Measurements from ENCODE around the gene MELTF.

Gene MELTF

DNA sequence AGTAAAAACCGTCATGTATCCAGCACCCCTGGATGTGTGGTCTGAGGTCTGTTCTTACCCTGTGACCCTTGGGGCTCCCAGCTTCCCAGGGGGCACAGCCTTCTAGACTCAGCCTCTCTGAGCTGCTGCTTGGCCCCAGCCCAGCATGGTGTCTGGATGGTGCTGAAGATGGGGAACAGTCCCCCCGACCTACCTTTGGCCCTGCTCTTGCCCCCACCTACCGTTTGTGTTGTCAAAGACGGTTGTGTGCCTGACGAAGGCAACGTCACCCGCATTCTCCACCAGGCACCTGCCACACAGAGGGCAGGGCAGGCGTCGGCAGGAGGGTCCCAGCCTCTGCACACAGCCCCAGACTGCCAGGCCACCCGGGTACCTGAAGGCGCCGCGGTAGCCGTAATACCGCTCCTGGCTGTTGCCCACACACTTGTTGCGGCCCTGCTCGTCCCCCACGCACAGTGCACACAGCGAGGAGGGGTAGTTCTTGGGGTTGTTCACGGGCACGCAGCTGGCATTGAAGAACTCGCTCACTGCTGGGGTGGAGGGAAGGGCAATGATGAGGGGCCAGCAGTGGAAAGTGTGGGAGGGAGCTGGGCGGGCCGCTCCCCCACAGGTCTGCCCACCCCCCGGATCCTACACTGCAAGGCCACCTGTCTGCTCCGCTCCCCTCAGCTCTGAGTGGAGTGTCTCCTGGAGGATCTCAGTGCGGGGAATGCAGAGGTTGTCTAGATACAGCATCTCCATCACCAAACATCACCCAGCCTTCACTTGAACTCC, 21.0 kb downstream of the MELTF start:
- no peak for DNase-seq

DNA sequence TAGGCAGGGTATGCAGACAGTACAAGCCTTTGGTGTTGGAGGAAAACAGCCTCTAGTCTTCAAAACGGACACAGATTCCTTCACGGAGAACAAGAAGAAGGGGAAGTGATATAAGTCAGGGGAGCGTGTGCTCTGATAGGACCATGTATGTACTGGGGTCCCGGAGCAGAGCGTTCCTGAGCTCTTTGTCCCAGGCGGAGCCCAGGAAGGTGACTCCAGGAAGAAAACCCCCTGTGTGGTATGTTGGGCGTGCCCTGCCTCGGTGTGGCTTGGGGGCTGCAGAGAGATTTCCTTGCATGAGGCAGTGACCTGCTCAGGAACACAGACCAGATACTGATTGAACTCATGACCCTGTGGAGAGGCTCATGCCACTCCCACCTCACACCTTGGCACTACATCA, 21.7 kb downstream of the MELTF start:
- no peak for DNase-seq

DNA sequence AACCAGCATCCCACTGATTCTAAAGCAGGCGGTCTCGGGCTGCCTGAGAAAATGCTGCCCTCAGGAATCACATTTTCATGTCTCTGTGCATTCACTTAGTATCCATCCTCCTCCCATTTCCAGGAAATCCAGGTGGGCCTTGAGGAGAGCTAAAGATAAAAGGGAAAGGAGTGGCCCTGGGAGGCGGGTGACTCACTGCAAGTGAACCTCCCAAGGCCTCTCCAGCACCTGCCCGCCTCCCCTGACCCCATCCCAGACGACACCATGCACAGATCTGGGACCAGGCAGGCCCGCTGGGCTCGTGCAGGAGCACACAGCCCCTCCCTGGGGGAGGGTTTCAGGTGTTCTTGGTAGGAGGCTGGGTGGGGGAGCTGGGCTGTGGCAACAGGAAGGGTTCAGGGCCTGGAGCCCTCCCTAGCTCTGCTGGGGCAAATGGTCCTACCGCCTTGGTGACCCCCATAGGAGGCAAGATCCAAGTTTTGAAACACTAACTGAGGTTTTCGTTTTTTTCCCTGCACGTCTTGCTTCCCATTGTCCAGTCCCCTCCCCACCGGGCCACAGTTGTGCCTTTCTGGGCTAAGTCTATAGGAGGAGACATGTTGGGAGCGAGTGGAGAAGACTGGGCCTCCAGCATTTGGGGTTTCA, 22.2 kb downstream of the MELTF start:
- DNase-seq: no peak

DNA sequence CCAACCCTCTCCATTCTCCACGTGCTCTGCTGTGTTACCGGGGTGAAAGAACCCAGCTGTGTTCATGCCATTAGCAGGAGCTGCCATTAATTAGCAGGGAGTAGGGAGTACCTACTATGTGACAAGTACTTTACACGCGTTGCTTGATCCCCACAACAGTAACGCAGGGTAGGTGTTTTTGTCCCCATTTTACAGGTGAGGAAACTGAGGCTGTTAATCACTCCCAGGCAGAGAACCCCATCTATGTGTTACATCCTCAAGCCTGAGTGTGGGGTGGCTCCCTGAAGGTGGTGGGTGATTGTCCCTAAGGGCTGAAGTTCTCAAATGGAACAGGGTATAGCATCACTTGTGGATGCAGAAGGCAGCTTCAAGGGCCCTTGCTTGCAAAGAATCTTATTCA, 22.8 kb downstream of the MELTF start:
- DNase-seq: no peak

DNA sequence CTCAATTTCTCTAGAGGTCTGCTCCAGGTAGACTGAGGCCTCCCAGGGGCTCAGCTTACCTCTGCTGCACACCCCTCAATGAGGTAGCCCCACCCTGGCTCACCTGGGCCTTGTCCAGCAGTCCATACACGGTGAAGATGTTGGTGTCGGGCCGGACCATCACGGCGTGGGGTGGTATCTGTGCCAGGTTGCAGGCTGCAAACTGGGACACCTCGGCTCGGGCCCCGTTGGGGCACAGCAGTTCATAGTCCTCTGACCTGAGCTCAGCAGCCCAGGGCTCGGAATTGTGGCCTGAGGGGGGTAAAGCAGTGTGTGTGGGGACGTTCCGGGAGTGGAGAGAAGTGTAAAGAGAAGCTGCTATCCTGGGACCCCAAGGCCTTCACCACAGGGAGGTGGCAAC, 23.2 kb downstream of the MELTF start:
- no peak for DNase-seq

DNA sequence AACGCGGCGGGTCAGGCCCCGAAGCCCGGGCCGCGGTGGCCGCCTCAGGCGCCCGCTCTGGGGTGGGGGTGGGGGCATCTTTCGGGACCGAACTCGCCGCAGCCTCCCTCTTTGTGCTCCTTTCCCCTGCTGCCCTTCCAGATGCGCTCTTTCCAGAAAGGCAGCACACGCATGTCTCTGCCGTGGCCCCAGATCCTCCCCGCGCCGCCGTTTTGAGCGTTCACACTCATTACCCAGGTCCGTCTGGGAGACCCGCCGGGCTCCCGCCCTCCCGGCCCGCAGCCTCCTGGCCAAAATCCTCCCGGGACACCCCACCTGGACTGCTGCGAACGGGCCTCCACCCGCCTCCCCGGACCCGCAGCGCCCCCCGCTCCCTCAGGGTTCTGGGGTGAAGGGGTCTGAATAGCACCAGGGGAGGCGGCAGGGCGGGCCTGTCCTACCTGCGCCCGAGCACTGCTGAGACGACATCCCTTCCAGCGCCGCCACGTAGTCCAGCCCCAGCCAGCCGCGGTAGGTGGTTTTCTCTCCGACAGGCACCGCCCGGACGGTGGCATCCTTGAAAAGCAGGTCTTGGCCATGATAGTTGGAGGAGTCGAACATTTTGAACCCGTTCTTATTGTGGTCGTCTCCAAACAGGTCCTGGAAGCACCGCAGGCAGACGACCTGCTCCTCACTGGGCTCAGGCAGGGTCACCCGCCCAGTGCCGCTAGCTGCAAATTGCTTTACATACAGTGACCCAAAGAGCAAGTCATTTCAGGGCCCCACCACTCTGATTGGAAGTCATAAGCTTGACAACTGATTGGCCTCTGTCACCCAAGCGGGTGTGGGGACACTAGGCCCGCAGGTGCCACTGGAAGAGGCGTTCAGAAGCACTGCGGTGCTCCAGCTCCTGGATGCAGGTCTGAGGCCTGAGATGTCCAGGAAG, 25.9 kb downstream of the MELTF start:
- no peak for DNase-seq

DNA sequence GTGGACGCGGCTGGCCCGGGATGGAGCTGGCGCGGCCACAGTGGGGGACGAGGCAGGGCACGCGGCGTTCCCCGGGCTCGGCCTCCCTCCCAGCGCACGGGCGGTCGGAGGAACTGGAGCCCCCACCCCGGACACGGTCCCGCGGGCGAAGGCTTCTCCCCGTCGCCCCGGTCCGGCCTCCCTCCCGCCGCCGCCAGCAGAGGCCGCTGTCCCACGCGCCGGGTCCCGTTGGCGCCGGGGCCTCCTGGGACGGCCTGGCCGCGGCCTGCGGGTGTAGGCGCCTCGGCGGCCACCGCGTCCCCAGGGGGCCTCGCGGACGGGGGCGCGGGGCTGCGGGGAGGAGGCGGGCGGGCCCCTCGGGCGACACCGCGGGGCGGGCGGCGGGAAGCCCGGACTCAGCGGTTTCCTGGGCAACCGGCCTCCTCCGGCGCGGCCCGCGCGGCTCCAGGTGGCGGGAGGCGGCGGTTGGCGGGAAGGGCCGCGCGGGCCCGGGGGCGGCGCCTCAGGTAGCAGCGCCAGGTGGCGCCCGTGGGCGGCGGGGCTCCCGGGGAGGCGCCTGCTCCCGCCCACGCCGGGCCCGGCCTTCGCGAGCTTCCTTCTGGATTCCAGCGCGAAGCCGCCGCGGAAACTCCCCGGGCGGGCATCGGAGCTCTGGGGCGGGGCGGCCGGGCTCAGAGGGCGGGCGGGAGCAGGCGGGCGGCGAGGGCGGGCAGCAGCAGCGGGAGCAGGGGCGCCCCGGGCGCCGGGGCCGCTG, 26.7 kb downstream of the MELTF start:
- peak; percentile 39 to 59 for DNase-seq

DNA sequence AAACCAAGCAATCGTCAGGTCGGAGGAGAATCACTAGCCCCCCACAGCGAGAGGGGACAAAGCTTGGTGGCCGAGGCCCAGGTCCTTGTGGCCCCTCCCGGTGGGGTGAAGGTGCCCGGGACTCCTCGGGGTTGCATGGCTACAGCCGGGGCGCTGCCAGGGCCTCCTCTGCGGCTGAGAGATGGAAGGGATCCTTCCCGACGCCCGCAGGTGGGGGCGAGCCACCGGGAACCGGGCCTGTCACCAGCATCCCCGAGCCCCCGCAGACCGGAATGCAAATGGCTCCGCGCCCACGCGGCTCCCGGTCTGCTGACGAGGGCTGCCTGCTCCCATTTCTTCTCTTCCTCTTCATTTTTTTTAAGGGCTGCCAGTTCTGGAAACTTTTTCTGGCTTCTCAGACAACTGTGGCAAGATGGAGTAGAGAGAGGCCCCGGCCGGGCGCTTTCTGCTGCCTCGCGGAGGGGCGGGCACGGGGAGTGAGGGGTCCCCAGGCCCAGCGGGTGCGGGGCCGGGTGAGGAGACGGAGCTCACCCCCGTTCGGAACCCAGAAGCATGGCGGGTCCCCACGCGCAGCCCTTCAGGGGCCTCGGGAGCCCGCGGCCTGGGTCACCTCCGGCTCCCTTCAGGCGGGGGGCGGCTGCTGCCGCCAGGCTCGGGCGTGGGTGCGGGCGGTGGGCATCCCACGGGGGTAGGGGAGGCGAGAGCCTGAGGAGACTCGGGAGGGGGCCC, 27.5 kb downstream of the MELTF start:
- DNase-seq: peak; percentile 16 to 21

DNA sequence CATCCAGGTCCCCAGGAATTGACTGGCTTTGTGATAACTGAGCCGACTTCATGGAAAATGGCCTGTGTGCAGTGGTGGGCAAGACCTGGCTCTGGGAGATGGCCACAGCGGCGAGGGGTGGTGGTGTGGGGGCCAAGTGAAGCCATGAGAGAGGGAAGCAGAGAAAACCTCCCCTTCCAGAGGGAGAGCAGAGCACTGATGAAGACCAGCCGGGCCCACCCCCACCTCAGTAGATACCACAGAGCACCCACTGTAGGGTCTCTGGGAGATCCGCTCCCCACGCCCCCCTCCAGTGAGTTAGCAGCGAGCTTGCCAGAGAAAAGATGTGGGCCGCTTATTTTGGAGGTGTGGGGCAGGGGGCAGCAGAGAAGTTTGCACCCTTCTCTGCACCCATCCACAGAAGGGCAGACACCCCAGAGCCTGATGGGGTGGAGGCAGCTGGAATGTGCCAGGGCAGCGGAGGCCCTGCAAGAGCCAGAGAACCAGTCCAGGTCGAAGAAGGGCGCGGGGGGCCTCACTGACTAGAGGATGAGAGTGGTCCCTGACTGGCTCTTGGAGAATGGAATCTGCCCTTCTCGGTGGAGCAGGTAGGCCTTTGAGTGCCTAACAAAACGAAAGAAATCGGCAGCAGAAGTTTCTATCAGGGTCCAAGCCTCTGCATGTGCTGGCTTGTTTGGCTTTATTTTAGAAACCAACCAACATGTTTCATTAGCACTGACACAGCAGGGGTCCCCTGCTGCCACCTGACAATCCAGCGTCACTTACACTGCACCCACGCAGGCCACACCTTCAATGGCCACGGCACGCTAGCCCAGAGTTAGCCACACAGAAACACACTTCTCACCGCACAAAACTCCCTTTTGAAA, 28.3 kb downstream of the MELTF start:
- DNase-seq: no peak

DNA sequence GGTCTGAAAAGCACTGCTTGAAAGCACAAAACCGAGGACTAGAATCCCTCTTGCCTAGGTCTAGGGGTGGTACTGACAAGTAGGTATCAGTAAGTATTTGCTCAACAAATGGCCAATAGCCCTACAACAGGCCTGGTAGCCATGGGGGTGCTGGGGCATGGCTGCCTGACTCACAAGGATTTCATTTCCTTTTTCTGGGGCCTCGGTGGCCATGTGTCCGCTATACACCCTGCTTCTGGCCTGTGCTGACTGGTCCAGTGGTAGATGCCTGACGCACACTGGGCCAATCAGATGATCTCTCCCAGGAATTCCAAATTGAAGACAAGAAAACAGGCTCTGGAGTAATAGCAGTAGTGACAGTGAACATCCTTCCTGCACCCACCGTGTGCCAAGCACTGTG, 29.4 kb downstream of the MELTF start:
- no peak for DNase-seq

DNA sequence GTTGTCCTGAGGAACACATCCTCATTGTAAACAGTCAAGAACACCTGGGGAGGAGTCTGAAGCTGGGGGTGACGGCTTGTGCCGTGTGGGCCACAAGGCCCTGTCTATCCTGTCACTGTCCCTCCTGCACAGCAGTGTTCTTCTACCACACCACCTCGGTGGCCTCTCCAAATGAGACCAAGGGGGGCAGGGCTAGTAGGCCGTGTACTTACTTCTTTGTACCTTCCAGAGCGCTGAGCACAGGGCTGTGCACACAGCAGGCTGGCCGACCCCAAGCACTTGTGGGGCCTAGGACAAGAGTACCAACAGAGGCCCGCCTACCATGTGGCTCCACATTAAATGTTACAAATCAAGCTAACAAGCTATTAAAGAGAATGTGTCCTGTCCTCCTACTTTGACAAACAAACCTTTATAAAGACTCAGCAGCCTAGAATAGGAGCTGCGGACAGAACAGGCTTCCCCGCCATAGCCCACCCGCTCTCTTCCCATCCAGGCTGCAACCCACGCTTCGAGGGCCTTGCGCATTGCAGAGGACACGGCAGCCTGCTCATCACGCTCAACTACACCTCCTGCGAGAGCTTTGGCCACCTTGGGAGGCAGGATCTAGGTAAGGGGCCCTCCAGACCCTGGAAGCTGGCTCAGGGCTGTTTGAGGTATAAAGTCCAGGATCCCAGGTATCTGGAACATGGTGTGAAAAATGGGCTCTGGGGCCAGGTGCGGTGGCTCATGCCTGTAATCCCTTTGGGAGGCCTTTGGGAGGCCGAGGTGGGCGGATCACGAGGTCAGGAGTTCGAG, 30.5 kb downstream of the MELTF start:
- DNase-seq: no peak

DNA sequence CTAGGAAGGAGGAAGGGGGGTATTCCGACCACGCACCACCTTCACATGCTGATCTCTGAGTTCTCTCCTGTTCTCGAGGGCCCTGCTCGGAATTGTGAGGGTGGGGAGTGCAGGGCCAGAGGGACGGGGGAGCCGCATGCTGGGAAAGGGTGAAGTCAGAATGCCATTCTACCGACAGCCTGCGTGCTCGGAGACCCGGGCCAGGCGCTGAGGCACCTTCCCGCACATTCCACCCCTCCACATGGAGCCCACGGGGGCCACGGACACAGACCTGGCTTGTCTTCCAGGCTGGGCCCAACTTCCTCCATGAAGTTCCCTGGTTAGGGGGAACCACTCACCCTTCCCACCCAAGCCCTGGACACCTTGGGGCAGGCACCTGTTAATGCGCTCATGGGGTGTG, 32.3 kb downstream of the MELTF start:
- no peak for DNase-seq

DNA sequence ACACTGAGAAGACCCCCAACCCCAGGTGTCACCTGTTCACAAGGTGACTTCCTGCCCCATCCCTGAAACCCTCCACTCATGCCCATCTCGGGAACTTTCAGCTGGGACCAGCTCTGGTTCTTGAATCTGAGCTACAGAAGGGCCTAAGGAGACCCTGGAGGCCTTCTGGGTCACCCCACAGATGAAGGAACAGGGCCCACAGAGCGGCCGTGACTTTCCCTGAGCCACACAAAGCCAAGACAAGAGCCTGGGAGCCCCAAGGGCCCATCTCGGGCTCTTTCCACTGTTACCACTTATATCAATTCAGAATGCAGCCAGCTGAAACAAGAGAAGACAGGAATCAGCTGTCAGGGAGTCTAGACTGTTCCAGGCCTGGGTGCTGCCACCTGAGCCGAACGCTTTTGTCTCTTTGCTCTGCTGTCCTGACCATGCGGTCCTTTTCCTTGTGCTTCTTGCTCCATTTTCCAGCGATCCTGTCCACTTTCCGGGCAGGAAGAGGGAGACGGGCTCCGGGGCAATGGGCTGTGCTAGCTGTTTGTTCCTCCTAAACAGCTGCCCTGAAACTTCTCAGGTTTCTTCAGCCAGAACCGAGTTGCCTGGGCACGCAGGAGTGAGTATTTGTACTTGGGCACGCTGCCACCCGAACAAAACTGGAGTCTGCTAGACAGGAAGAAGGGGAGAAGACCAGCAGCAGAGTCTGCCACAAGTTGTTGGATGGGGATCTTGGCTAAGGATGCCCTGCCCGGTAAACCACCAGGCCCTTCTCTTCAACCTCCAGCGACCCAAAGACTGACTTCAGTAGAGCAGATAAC, 33.0 kb downstream of the MELTF start:
- no peak for DNase-seq

DNA sequence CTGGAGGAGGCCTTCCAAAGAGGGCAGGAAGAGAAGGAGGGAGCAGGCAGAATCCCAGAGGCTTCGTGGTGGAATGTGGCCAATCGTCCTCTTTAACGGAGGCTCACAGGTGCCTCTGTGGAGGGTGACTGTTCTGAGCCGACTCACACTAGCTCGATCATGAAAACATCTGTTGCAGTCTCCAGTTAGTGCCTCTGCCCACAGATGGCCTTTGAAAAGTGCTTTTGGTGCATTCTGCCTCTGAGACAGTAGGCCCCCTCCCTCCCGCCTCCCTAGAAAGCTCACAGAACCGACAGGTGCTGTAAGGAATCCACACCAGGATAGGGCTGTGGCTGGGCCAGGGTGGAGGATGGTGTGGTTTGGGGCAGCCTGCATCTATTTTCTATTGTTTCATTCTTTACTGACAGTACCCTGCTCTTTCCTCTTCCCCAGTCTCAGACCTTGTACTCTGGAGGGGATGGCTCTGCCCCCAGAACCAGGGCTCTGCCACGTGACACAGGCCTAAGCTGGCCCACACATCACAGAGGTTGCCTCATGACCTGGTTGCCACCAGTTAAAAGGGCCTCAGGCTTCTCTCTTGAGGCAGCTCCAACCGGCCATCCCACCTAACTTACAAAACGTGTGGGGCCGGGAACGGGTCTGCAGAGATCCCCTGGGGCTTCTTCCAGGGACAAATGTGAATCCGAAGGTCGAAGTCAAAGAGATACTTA, 33.8 kb downstream of the MELTF start:
- peak in 1 of 2 donors; percentile 36 for DNase-seq

DNA sequence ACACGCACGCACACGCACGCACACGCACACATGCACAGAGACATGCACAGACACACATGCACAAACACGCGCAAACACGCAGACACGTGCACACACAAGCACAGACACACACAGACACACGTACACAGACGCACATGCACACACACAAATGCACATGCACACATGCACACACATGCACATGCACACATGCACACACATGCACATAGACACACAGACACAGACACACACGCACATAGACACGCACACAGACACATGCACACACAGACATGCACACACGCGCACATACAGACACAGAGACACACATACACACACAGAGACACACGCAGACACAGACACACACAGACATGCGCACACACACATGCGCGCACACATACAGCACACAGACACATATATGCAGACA, 34.6 kb downstream of the MELTF start:
- no peak for DNase-seq

DNA sequence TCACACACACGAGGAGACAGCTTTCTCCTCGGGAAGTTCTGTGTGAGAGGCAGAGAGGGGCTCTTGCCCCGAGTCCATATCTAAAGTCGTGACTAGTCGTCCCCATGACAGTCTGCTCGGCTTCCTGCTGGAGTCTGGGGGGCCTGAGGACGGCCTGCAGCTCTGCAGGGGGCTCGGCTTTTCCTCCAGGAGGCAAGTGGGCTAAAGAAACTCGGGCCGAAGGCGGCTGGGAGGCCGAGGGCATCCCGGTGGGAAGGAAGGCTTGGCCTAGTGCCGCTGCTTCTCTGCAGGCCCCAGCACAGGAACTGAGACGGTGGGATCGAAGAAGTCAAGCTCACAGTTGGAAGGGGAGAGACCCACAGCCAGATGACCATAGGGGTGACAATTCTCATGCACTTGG, 35.6 kb downstream of the MELTF start:
- no peak for DNase-seq

DNA sequence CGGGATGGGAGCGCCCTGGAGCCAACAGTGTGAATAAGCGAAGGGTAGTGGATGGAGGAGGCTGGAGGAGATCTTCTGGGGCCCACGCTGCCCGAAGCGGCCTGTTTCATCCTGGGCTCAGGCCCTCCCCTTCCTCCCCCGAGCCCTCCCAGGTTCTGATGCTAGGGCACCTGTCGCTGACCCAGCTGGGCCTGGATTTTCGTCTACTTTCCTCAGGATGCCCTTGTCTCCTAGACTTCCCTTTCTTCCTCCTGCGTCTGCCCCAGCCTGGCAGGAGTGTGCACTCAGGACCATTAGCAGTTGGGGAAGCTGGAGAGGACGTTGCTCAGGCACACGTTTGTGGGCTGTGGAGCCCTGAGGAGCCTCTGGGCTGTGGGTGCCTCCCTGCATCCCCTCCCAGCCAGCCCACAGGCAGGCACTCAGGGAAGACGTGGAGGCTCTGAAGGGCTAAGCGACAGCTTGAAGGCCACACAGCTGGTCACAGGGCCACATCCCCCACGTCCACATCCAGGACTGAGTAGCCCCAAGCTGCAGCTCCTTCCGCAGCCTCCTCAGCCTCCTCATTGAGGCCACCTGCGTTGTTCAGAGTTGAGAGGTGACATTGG, 37.1 kb downstream of the MELTF start:
- DNase-seq: no peak

All from hippocampal formation (tissue), 2 donors.